ENCODE data around the gene UPF1.

DNA sequence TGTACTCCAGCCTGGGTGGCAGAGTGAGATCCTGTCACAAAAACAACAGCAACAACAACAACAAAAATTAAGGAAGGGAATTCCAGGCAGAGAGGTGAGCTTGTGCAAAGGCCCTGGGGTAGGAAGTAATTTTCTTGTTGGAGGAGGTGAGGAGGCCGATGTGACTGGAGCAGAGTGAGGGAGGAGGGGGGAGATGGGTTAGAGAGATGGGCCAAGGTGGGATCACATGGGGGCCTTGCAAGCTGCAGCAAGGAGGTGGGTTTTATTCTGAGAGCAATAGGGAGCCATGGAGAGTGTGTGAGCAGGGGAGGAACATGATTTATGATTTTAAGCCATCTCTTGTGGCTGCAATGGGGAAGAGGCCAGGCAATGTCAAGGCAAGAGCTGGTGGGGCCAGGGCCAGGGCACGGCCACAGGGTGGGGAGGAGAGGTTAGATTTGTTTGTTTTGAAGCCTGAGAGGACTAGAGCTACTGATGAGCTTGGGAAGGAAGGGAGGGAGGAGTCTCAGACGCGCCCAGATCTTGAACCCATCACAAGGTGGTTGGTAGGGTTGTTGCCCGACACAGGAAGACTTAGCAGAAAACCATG, 28.1 kb upstream of the UPF1 start:
- no peak for TF ChIP-seq EZH2 (IDR thresholded peaks at IDR 0.05)
- no peak for TF ChIP-seq CTCF (IDR thresholded peaks at IDR 0.05)
- TF ChIP-seq EZH2phosphoT487 (IDR thresholded peaks at IDR 0.05): no peak
